Astrocyte of the spinal cord (primary cell): ENCODE measurements around the gene AMN1.

ENCODE experiments used
- DNase-seq: peaks from one replicate; pipeline ENCODE4 v3.0.0; 2011; ENCODE audit warnings: low read depth, low spot score
- H3K4me3 ChIP-seq: 2 replicates; pipeline ENCODE4 v1.5.1; 2011; ENCODE audit warnings: low read depth, mild to moderate bottlenecking, low read length, moderate library complexity
- CTCF ChIP-seq: IDR thresholded peaks from 2 replicates; pipeline ENCODE4 v1.5.1; 2012; ENCODE audit warnings: low read depth, mild to moderate bottlenecking, low read length, inconsistent platforms
- in situ Hi-C: cut with HindIII; loops from 2 replicates; pipeline ENCODE4 v1.10.0; 2017; ENCODE audit warnings: low sequenced_read_pairs

Gene AMN1

GRCh38 chr12:31728917-31729640 is at the start of gene AMN1:
AMN1 (minus strand) TSS chr12:31729021; CDS start chr12:31729008, 13 bp downstream.
- in situ Hi-C loops: no loop called here
- peak within 1 kb of the TSS; percentile 65 for H3K4me3 ChIP-seq
- TF ChIP-seq CTCF: no peak
- peak; percentile 100 for DNase-seq

- TF ChIP-seq CTCF: no peak
- in situ Hi-C loops: no loop called here
- H3K4me3 ChIP-seq: no peak overlapping the region
- DNase-seq: no peak
Observed at GRCh38 chr12:31773867-31774266, 45.0 kb upstream of the AMN1 start.

GRCh38 chr12:31773223-31773750 is 44.5 kb upstream of the AMN1 start:
- in situ Hi-C loops: no loop called here
- no peak for DNase-seq
- TF ChIP-seq CTCF: no peak
- H3K4me3 ChIP-seq: no peak overlapping the region

- no peak for DNase-seq
- TF ChIP-seq CTCF: no peak
- in situ Hi-C loops: no loop called here
- H3K4me3 ChIP-seq: no peak overlapping the region
Observed at GRCh38 chr12:31772685-31773222, 43.9 kb upstream of the AMN1 start.

GRCh38 chr12:31772186-31772585 is 43.4 kb upstream of the AMN1 start:
- no peak for TF ChIP-seq CTCF
- no peak for DNase-seq
- in situ Hi-C loops: no loop called here
- no peak overlapping the region for H3K4me3 ChIP-seq

GRCh38 chr12:31768046-31768445 is 39.2 kb upstream of the AMN1 start:
- DNase-seq: no peak
- no peak overlapping the region for H3K4me3 ChIP-seq
- in situ Hi-C loops: no loop called here
- TF ChIP-seq CTCF: no peak
